Ascending aorta (tissue), 2 donors: ENCODE data around the gene SPG7. TPM values are rescaled to one million over a fixed set of nuclear protein-coding genes. Genes with fewer than 3 reads are reported as not detected.

Experiments
- DNase-seq, 2 donors: peaks; one replicate each; pipeline ENCODE4 v3.0.0-alpha.2; 2019; ENCODE audit warnings: low spot score in 2 of 2
- H3K27ac ChIP-seq, 2 donors: fragments of 200-600 bp; sonication (generic); one replicate each; pipeline ENCODE4 v1.5.1; 2016 to 2017; ENCODE audit warnings: mild to moderate bottlenecking in 1 of 2
- H3K27me3 ChIP-seq: fragments of 200-600 bp; sonication (generic); one replicate; pipeline ENCODE4 v1.5.1; 2017
- H3K36me3 ChIP-seq, 2 donors: fragments of 200-600 bp; sonication (generic); one replicate each; pipeline ENCODE4 v1.5.1; 2016
- H3K4me1 ChIP-seq, 2 donors: fragments of 200-600 bp; sonication (generic); one replicate each; pipeline ENCODE4 v1.5.1; 2016 to 2017; ENCODE audit warnings: mild to moderate bottlenecking in 1 of 2
- H3K4me3 ChIP-seq, 2 donors: fragments of 200-600 bp; sonication (generic); one replicate each; pipeline ENCODE4 v1.5.1; 2016 to 2017; ENCODE audit warnings: mild to moderate bottlenecking in 1 of 2
- H3K9me3 ChIP-seq, 2 donors: fragments of 200-600 bp; sonication (generic); one replicate each; pipeline ENCODE4 v1.5.1; 2016
- intact Hi-C: fragments of 100-400 bp; cut with DNase I; formaldehyde crosslinking; loops from one replicate; pipeline ENCODE4 v1.15.1; 2023
- total RNA-seq: library from RNA; depleted of rRNA; stranded (reverse); fragments of >200 nt; gene quantifications from one replicate; pipeline ENCODE4 v1.1.0, GENCODE V29; 2016
- TF ChIP-seq, protein P1 (sequence below), 3 experiments: fragments of 200-600 bp in 2 of 3; fragments of 450-650 bp in 1 of 3; sonication (generic) in 2 of 3; IDR thresholded peaks; one replicate each; pipeline ENCODE4 v1.5.1; 2016 to 2019; ENCODE audit warnings: antibody characterized with exemption in 3 of 3, mild to moderate bottlenecking in 1 of 3, moderate library complexity in 1 of 3

The SPG7 gene
- total RNA-seq, 1 donor from 2014 or later = 108 TPM

DNA sequence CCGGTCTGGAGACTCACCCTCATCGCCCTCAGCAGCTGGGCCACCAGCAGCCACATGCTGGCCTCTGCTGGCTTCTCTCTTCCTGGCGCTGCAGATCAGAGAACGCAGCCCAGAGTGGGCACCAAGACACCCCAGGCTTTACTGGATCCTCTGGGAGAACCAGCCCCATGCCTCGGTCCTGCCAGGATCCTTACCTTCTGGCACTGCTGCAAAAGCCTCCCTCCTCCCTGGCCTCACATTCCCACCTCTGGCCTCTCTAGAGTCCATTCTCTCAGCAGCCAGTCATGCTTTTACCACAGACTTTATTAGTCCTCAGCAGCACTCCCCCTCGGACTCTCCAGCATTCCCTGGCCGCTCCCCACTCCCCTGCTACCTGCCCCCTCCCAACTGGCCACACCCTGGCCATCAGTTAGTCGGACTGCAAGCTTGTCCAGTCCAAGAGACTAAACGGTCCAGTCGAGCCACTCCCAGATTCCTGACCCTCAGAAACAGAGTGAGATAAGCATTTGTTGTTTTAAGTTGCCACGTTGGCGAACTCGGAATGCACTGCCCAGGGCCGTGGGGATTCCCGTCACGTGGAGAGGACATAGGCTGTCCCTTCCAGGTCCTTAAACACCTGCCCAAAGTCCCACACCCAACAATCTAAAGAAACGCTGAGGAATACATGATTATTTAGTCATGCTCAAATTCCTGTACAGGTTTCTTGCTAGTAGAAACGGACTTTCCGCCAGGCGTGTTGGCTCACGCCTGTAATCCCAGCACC is 5.9 kb upstream of the SPG7 start:
- Histone ChIP-seq H3K27me3 (no peaks in the 10 kb centered on the region), H3K27ac (no peak overlapping the region), H3K36me3 (peaks cover 0 to 3% of the 10 kb centered on the region in 2 donors), H3K4me3 (no peak overlapping the region), H3K4me1 (peaks cover 0 to 9% of the 10 kb centered on the region in 2 donors), H3K9me3 (no peaks in the 10 kb centered on the region)
- no peak for DNase-seq
- intact Hi-C loops = no loop called here
- TF ChIP-seq, protein P1, sequence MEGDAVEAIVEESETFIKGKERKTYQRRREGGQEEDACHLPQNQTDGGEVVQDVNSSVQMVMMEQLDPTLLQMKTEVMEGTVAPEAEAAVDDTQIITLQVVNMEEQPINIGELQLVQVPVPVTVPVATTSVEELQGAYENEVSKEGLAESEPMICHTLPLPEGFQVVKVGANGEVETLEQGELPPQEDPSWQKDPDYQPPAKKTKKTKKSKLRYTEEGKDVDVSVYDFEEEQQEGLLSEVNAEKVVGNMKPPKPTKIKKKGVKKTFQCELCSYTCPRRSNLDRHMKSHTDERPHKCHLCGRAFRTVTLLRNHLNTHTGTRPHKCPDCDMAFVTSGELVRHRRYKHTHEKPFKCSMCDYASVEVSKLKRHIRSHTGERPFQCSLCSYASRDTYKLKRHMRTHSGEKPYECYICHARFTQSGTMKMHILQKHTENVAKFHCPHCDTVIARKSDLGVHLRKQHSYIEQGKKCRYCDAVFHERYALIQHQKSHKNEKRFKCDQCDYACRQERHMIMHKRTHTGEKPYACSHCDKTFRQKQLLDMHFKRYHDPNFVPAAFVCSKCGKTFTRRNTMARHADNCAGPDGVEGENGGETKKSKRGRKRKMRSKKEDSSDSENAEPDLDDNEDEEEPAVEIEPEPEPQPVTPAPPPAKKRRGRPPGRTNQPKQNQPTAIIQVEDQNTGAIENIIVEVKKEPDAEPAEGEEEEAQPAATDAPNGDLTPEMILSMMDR (IDR thresholded peaks at IDR 0.05) = no peak

DNA sequence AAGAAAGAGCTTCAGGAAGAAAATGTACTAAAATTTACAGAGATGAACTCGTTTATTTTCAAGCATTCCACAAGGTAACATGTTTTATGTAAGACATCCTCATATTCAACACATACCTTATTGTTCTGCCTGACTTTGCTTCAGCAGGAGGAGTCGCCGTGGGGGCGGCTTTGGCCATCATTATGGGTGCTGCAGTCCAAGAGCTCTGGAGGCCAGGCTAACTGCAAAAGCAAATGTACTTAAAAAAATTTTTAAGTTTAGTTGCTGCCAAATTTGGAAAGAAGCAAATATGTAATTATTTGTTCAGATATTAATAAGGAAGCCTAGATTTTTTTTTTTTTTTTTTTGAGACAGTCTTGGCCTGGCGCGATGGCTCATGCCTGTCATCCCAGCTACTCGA is 4.1 kb upstream of the SPG7 start:
- H3K4me1 ChIP-seq = peaks cover 4 to 13% of the 10 kb centered on the region in 2 donors
- TF ChIP-seq, protein P1 (IDR thresholded peaks at IDR 0.05) = no peak
- intact Hi-C loops = no loop called here
- no peaks in the 10 kb centered on the region for H3K9me3 ChIP-seq
- no peak overlapping the region for H3K27ac ChIP-seq
- H3K27me3 ChIP-seq = no peaks in the 10 kb centered on the region
- no peaks in the 10 kb centered on the region for H3K36me3 ChIP-seq
- DNase-seq = no peak
- H3K4me3 ChIP-seq = no peak overlapping the region

DNA sequence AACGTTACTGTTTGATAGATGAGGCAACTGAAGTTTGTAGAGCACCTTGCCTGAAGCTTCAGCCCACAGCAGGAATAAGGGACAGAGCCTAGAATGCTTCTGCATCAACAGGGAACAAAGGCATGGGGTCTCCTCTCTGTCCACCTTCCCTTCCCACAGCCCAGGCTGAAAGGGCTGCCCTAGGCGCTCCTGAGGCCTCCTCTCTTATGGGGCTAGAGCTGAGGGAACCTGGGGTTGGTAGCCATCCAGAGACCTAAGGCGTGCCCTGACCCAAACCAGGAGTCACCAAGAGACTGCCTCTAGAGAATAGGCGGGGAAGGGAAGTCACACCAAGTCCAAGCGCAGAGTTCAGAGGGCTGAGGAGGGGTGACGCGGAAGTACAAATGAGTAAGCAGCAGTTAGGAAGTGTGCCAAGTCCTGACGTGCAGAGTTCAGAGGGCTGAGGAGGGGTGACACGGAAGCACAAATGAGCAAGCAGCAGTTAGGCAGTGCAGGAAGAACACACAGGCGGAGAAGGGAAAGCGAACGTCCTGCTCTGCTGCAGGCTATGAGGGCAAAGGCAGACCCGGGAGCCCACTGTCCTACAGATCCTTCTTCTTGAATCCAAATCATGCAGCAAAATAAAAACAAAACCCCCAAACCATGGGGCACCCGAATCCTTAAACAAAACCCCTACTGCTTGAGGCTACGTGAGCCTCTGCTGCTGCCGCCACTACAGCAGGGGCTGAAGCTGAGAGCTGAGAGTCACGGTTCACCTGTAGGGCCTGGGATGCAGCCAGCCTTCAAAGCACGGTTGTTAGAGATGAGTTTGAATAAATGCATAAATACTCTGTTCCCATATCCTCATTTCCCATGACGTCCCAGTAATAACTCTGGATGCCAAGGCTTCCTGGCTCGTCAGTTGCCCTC is 2.7 kb upstream of the SPG7 start:
- peak overlapping the region; percentile 54 to 62 for H3K27ac ChIP-seq
- peaks cover 8 to 24% of the 10 kb centered on the region in 2 donors for H3K4me1 ChIP-seq
- TF ChIP-seq, protein P1 (IDR thresholded peaks at IDR 0.05) = no peak
- intact Hi-C loops = loop anchor here (5.0 kb wide), 4 partner anchors 52 to 263 kb away; partner anchors contain the start of genes CHMP1A and SPATA33
- no peaks in the 10 kb centered on the region for H3K27me3 ChIP-seq
- H3K4me3 ChIP-seq = peak overlapping the region in 1 of 2 donors; percentile 9
- no peaks in the 10 kb centered on the region for H3K9me3 ChIP-seq
- peaks cover 2 to 3% of the 10 kb centered on the region in 2 donors for H3K36me3 ChIP-seq
- peak; percentile 71 to 93 for DNase-seq

DNA sequence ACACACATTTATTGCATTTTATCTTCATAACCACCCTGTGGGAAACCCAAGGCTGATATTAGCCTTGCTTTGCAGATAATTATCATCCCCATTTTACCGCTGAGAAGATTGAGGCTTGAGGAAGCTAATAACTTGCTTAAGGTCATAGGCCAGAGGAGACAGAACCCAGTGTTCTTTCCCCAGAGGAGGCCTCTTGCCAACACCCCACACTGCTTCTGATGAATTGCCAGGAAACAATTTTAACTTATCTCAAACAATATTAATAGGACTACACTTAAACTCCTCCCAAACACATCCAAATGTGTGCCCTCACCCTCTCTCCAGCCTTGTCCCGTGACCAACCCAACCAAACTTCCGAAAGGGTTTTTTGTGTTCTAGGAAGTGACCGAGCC is 2.1 kb upstream of the SPG7 start:
- DNase-seq = no peak
- Histone ChIP-seq H3K9me3 (no peaks in the 10 kb centered on the region), H3K27ac (peak overlapping the region; percentile 17 to 19), H3K36me3 (peaks cover 9 to 10% of the 10 kb centered on the region in 2 donors), H3K4me3 (peak overlapping the region in 1 of 2 donors; percentile 9), H3K27me3 (no peaks in the 10 kb centered on the region), H3K4me1 (peaks cover 8 to 24% of the 10 kb centered on the region in 2 donors)
- intact Hi-C loops = loop anchor here (5.0 kb wide), 4 partner anchors 51 to 264 kb away; partner anchors contain the start of genes CHMP1A and SPATA33
- TF ChIP-seq, protein P1 (IDR thresholded peaks at IDR 0.05) = no peak

DNA sequence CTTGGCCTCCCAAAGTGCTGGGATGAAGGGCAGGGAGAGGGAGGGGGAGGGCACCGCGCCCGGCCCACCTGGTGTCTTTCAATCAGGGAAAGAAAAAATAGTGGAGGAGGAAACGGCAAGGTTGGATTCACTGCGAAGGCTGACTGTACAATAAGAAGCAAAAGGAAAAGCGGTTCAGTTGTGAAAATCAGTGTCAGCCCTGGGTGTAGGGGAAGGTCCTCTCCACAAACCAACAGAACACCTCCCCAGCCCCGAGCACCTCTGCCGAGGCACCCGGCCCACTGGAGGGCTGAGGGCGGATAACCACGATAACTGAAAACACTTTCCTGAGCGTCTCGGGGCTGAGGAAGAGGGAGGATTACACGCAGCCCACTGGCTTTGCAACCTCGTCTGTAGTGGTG is 1.4 kb upstream of the SPG7 start:
- TF ChIP-seq, protein P1 (IDR thresholded peaks at IDR 0.05) = no peak

More for the DNA sequence above, 1.4 kb upstream of the SPG7 start:
- Histone ChIP-seq H3K4me1 (peaks cover 8 to 24% of the 10 kb centered on the region in 2 donors), H3K27ac (peak overlapping the region; percentile 94 to 96), H3K27me3 (no peaks in the 10 kb centered on the region), H3K4me3 (peak overlapping the region; percentile 66 to 97), H3K9me3 (no peaks in the 10 kb centered on the region), H3K36me3 (peaks cover 15 to 16% of the 10 kb centered on the region in 2 donors)
- intact Hi-C loops = loop anchor here (5.0 kb wide), 4 partner anchors 51 to 264 kb away; partner anchors contain the start of genes CHMP1A and SPATA33
- no peak for DNase-seq
